ENCODE results near the gene NECTIN2.

The NECTIN2 gene

DNA sequence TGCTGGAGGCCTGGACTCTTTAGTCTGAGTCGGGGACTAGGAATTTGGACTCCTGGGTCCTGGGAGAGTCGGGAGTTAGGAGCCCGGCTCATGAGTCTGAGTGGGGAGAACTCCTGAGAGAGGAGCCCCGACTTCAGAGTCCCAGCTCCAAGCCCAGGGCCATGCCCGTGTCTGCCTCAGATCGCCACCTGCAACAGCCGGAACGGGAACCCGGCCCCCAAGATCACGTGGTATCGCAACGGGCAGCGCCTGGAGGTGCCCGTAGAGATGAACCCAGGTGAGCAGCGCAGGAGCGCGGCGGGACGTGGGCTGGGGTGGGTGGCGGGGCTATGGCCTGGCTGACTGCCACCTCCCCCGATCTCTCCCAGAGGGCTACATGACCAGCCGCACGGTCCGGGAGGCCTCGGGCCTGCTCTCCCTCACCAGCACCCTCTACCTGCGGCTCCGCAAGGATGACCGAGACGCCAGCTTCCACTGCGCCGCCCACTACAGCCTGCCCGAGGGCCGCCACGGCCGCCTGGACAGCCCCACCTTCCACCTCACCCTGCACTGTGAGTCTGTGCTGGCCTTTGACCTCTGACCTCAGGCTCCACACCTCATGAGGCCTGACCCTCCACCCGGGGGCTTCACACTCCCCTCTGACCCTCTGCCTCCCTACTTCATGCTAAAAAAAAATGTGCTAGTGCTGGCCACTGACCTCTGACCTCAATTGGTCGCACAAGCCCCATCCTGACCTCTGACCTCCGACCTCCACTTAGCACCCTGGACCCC is 32.8 kb upstream of the NECTIN2 start:
- H3K9ac ChIP-seq (ENCODE audit: insufficient read length), result no peak overlapping the region
- TF ChIP-seq EZH2 (IDR thresholded peaks at IDR 0.05), result no peak
- no peak for TF ChIP-seq FOXP2 (optimal IDR thresholded peaks at IDR 0.05; ENCODE audit: control extremely low read depth, extremely low read length, insufficient read depth)
- TF ChIP-seq POLR2AphosphoS5 (IDR thresholded peaks at IDR 0.05; ENCODE audit: borderline replicate concordance, low read depth, low read length), result no peak
- DNase-seq (ENCODE audit: low read depth, low spot score), result no peak
- no peak overlapping the region for H3K27ac ChIP-seq
- H3K9me3 ChIP-seq (ENCODE audit: low read depth, low read length), result no peaks in the 10 kb centered on the region
- no peaks in the 10 kb centered on the region for H3K36me3 ChIP-seq (ENCODE audit: insufficient read depth, low read length)
- no peak overlapping the region for H3K4me3 ChIP-seq

DNA sequence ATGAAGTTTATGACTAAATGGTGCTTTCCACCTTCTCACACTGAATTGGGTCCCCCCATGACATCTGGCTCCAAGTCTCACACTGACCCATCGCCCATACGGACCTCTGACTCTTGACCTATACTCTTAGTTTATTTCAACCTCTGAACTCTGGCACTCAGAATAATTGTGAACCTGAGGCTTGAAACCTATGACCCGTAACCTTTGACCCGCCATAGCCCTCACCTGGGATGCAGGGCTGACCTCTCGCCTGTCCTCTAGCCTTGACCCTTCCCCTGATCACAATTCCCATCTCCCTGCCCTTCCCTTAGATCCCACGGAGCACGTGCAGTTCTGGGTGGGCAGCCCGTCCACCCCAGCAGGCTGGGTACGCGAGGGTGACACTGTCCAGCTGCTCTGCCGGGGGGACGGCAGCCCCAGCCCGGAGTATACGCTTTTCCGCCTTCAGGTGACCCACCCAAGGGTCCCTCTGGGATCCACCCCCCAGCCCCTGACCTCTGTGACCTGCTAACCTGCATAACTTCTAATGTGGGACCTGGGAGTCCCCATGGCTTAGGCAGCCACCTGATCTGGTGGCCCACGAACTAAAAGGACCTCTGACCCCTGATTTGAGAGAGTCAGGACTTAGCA is 32.1 kb upstream of the NECTIN2 start:
- no peak for DNase-seq (ENCODE audit: low read depth, low spot score)
- H3K27ac ChIP-seq, result no peak overlapping the region
- TF ChIP-seq FOXP2 (optimal IDR thresholded peaks at IDR 0.05; ENCODE audit: control extremely low read depth, extremely low read length, insufficient read depth), result no peak
- TF ChIP-seq POLR2AphosphoS5 (IDR thresholded peaks at IDR 0.05; ENCODE audit: borderline replicate concordance, low read depth, low read length), result no peak
- no peak for TF ChIP-seq EZH2 (IDR thresholded peaks at IDR 0.05)
- H3K9ac ChIP-seq (ENCODE audit: insufficient read length), result no peak overlapping the region
- H3K4me3 ChIP-seq, result no peak overlapping the region
- H3K9me3 ChIP-seq (ENCODE audit: low read depth, low read length), result no peaks in the 10 kb centered on the region
- H3K36me3 ChIP-seq (ENCODE audit: insufficient read depth, low read length), result no peaks in the 10 kb centered on the region

- Histone ChIP-seq H3K4me3 (no peak overlapping the region), H3K9ac (ENCODE audit: insufficient read length) (no peak overlapping the region), H3K36me3 (ENCODE audit: insufficient read depth, low read length) (no peaks in the 10 kb centered on the region), H3K27ac (no peak overlapping the region), H3K9me3 (ENCODE audit: low read depth, low read length) (no peaks in the 10 kb centered on the region)
- no peak for DNase-seq (ENCODE audit: low read depth, low spot score)
- TF ChIP-seq EZH2 (IDR thresholded peaks at IDR 0.05), result no peak
- TF ChIP-seq FOXP2 (optimal IDR thresholded peaks at IDR 0.05; ENCODE audit: control extremely low read depth, extremely low read length, insufficient read depth), result no peak
- no peak for TF ChIP-seq POLR2AphosphoS5 (IDR thresholded peaks at IDR 0.05; ENCODE audit: borderline replicate concordance, low read depth, low read length)
These were observed 31.6 kb upstream of the NECTIN2 start for GRCh38 chr19:44814517-44814916.

DNA sequence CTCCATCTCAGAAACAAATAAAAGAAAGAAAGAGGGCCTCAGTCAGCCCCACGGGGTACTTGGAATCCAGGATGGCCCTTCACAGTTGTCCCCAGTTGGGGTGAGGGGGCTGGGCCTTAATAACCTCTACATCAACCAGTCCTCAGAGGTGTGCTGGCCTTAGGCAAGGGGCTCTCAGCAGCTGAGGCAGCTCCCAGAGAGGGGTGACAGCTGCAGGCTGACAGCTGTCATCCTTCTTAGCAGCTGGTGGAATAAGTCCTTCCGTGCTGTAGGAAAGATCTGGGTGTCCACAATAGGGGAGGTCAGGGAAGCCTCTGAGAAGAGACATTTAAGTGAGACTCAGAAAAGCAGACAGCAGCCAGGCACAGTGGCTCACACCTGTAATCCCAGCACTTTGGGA is 29.8 kb upstream of the NECTIN2 start:
- Histone ChIP-seq H3K36me3 (ENCODE audit: insufficient read depth, low read length) (no peaks in the 10 kb centered on the region), H3K9me3 (ENCODE audit: low read depth, low read length) (no peaks in the 10 kb centered on the region), H3K9ac (ENCODE audit: insufficient read length) (no peak overlapping the region), H3K4me3 (no peak overlapping the region), H3K27ac (no peak overlapping the region)
- TF ChIP-seq EZH2 (IDR thresholded peaks at IDR 0.05), result no peak
- TF ChIP-seq FOXP2 (optimal IDR thresholded peaks at IDR 0.05; ENCODE audit: control extremely low read depth, extremely low read length, insufficient read depth), result no peak
- TF ChIP-seq POLR2AphosphoS5 (IDR thresholded peaks at IDR 0.05; ENCODE audit: borderline replicate concordance, low read depth, low read length), result no peak
- DNase-seq (ENCODE audit: low read depth, low spot score), result no peak

GRCh38 chr19:44817725-44818465 is 28.2 kb upstream of the NECTIN2 start:
- TF ChIP-seq EZH2 (IDR thresholded peaks at IDR 0.05) (no peak), FOXP2 (optimal IDR thresholded peaks at IDR 0.05; ENCODE audit: control extremely low read depth, extremely low read length, insufficient read depth) (no peak), POLR2AphosphoS5 (IDR thresholded peaks at IDR 0.05; ENCODE audit: borderline replicate concordance, low read depth, low read length) (no peak)
- H3K9ac ChIP-seq (ENCODE audit: insufficient read length), result no peak overlapping the region
- no peak for DNase-seq (ENCODE audit: low read depth, low spot score)
- H3K9me3 ChIP-seq (ENCODE audit: low read depth, low read length), result no peaks in the 10 kb centered on the region
- no peak overlapping the region for H3K4me3 ChIP-seq
- H3K27ac ChIP-seq, result no peak overlapping the region
- H3K36me3 ChIP-seq (ENCODE audit: insufficient read depth, low read length), result no peaks in the 10 kb centered on the region

DNA sequence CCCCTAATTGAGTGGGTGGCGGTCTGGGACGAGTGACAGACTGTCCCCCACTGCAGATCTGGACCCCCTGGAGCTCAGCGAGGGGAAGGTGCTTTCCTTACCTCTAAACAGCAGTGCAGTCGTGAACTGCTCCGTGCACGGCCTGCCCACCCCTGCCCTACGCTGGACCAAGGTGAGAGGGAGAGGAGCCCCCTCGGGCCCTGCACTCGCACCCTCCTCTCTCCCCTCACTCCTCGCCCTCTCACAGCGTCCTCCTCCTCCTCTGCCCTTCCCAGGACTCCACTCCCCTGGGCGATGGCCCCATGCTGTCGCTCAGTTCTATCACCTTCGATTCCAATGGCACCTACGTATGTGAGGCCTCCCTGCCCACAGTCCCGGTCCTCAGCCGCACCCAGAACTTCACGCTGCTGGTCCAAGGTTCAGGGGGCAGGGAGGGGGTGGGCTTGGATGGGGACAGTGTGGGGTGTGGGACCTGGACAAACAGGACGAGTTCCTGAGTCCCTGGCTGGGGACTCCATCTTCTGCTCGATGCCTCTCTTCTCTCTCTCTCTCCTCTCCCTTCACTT is 27.5 kb upstream of the NECTIN2 start:
- H3K9ac ChIP-seq (ENCODE audit: insufficient read length), result no peak overlapping the region
- no peaks in the 10 kb centered on the region for H3K36me3 ChIP-seq (ENCODE audit: insufficient read depth, low read length)
- DNase-seq (ENCODE audit: low read depth, low spot score), result no peak
- no peak overlapping the region for H3K27ac ChIP-seq
- H3K9me3 ChIP-seq (ENCODE audit: low read depth, low read length), result no peaks in the 10 kb centered on the region
- H3K4me3 ChIP-seq, result no peak overlapping the region
- TF ChIP-seq EZH2 (IDR thresholded peaks at IDR 0.05) (no peak), FOXP2 (optimal IDR thresholded peaks at IDR 0.05; ENCODE audit: control extremely low read depth, extremely low read length, insufficient read depth) (no peak), POLR2AphosphoS5 (IDR thresholded peaks at IDR 0.05; ENCODE audit: borderline replicate concordance, low read depth, low read length) (no peak)

DNA sequence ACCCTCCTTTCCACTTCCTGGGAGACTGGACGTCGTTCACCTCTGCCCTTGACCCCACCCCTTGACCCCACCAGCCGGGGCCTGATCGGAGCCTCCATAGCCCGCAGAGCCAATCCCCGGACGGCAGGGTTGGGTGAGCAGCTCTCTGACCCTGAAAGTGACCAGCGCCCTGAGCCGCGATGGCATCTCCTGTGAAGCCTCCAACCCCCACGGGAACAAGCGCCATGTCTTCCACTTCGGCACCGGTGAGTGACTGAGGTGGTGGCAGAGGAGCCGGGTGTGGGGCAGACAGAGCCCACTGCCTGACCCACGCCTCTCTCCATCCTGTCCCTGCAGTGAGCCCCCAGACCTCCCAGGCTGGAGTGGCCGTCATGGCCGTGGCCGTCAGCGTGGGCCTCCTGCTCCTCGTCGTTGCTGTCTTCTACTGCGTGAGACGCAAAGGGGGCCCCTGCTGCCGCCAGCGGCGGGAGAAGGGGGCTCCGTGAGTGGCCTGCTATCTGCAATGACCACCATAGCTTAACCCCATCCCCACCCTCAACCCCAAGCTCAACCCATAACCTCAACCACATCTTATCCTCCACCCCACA is 26.8 kb upstream of the NECTIN2 start:
- no peaks in the 10 kb centered on the region for H3K36me3 ChIP-seq (ENCODE audit: insufficient read depth, low read length)
- no peak overlapping the region for H3K4me3 ChIP-seq
- H3K9me3 ChIP-seq (ENCODE audit: low read depth, low read length), result no peaks in the 10 kb centered on the region
- H3K27ac ChIP-seq, result no peak overlapping the region
- no peak overlapping the region for H3K9ac ChIP-seq (ENCODE audit: insufficient read length)
- no peak for TF ChIP-seq FOXP2 (optimal IDR thresholded peaks at IDR 0.05; ENCODE audit: control extremely low read depth, extremely low read length, insufficient read depth)
- no peak for TF ChIP-seq EZH2 (IDR thresholded peaks at IDR 0.05)
- no peak for TF ChIP-seq POLR2AphosphoS5 (IDR thresholded peaks at IDR 0.05; ENCODE audit: borderline replicate concordance, low read depth, low read length)
- DNase-seq (ENCODE audit: low read depth, low spot score), result no peak

Data from SK-N-MC (cell line).